Effector memory CD4-positive, alpha-beta T cell (primary cell): ENCODE results near the gene GIGYF1.

Source experiments
- DNase-seq, 3 donors: peaks; one replicate each; pipeline ENCODE4 v3.0.0-alpha.2; 2020
- H3K27ac ChIP-seq: 2 replicates; pipeline ENCODE4 v1.7.0; 2013; ENCODE audit warnings: mild to moderate bottlenecking, low read length, moderate library complexity; ENCODE audit not compliant: insufficient read depth, poor library complexity, severe bottlenecking
- H3K27me3 ChIP-seq: replicated peaks from 2 replicates; pipeline ENCODE4 v1.7.0; 2013; ENCODE audit warnings: mild to moderate bottlenecking, low read length; ENCODE audit not compliant: insufficient read depth, control insufficient read depth, poor library complexity, severe bottlenecking
- H3K36me3 ChIP-seq: 2 replicates; pipeline ENCODE4 v1.7.0; 2013; ENCODE audit warnings: mild to moderate bottlenecking, low read length, moderate library complexity; ENCODE audit not compliant: control insufficient read depth, insufficient read depth
- H3K4me1 ChIP-seq: 2 replicates; pipeline ENCODE4 v1.7.0; 2013; ENCODE audit warnings: low read length, mild to moderate bottlenecking; ENCODE audit not compliant: control insufficient read depth, insufficient read depth, poor library complexity, severe bottlenecking
- H3K4me3 ChIP-seq: 2 replicates; pipeline ENCODE4 v1.7.0; 2013; ENCODE audit warnings: low read length, low read depth, mild to moderate bottlenecking; ENCODE audit not compliant: insufficient read depth, poor library complexity, severe bottlenecking
- H3K9me3 ChIP-seq: 2 replicates; pipeline ENCODE4 v1.7.0; 2013; ENCODE audit warnings: mild to moderate bottlenecking, low read length, moderate library complexity; ENCODE audit not compliant: control insufficient read depth

GIGYF1 gene

DNA sequence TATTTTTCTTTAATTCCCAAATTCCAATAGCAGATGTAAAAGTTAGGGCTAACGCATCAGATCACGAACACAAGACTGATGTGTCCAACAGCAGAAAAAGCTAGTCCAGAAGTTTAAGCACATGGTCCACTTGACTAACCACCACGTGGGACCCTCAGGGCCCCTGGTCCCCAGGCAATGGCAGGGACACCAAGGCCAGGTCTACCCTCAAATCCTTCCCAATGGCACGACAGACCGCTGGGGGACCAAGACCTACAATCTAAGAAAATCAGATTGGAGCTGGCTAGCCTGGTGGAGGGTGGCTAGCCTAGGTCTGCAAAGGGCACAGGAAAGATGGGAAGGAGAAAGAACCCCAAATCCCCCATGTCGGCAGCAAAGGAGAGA, 1.5 kb downstream of the GIGYF1 start:
- Histone ChIP-seq H3K27ac (no peak overlapping the region), H3K4me3 (peak overlapping the region; percentile 68), H3K9me3 (no peaks in the 10 kb centered on the region), H3K27me3 (no peaks in the 10 kb centered on the region), H3K4me1 (peaks cover 23% of the 10 kb centered on the region), H3K36me3 (peaks cover 13% of the 10 kb centered on the region)
- DNase-seq = no peak

DNA sequence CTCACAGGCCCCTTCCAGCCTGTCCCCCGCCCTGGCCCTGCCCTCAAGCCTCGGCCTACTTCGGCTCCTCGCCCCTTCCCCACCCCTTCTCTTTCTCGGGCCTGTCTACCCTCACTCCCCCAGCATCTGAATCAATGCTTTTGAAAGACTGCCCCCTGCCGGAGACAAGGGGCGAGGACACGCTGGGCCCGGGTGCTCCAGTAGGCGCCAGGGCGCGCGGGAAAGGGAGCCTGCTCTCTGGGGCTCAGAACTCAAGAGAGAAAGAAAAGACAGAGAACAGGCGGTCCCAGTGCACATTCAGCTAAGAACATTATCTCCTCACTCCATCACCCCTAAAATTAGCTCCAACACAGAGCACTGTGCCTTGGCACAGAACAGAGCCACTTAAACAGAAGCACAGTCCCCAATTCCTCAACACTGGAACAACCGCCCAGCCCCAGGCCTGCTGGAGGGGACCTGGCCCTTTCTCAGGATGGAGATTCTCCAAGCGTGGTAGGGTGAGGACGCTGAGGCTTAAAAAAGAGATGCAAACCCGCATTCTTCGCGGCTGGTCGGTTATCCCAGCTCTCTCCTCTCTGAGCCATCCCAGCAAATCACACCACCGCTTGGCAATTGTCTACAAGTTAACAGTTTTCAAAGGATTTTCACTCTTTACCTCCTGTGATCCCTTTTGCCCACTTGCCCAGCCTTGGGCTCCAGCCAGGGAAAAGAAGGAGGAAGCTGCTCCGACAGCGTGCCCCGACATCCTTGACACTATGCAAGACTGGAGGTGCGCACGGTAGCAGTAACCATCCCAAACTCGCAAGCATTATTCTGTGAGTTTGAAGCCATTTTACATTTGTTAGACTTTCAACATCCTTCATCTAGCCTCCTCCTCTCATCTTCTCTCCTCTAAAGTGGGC, 2.1 kb downstream of the GIGYF1 start:
- H3K27ac ChIP-seq = no peak overlapping the region
- H3K4me3 ChIP-seq = no peak overlapping the region

DNA sequence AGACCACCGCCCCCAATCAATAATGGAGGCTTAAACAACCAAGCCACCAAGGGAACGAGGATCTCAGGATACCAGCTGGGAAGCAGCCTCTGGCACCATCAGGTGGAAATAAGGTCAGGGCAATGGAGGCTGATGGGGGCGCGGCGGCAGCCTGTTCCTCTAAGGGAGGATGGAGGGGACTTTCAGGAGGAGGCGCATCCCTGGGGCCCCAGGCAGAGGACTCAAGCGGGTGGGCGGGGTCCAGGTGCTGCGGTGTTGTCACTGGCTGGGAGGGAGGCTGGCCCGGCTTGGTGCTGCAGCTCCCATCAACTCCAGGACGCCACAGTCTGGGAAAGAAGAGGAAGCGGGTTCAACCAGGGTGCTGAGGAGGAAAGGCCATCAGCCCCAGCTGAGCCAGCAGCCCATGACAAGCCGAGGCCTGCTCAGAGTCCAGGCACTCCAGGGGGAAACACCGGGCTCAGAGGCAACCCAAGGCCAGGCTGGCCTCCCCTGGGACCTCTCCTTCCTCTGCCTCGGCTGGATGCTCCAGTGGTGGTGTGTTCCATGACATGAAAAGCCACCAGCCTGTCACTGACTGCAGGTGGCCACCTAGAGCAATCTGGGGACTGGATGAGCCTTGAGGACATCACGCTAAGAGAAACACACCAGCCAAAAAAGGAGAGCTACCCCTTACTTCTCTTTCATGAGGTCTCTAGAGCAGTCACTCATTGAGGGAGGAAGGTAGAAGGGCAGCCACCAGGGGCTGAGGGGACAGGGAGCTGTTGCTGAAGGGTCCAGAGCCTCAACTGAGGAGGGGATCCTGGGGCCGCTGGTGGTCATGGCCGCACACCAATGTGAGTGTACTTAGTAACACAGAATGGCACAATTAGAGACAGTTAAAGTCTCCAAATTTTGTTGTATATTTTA, 4.6 kb downstream of the GIGYF1 start:
- H3K27me3 ChIP-seq = no peaks in the 10 kb centered on the region
- DNase-seq = no peak
- H3K27ac ChIP-seq = no peak overlapping the region
- no peaks in the 10 kb centered on the region for H3K9me3 ChIP-seq
- H3K4me3 ChIP-seq = no peak overlapping the region
- H3K36me3 ChIP-seq = peaks cover 44% of the 10 kb centered on the region
- peaks cover 23% of the 10 kb centered on the region for H3K4me1 ChIP-seq

More for the DNA sequence above, 2.1 kb downstream of the GIGYF1 start:
- Histone ChIP-seq H3K9me3 (no peaks in the 10 kb centered on the region), H3K4me1 (peaks cover 23% of the 10 kb centered on the region), H3K27me3 (no peaks in the 10 kb centered on the region), H3K36me3 (peaks cover 19% of the 10 kb centered on the region)
- peak; percentile 57 to 70 (median 61) for DNase-seq

DNA sequence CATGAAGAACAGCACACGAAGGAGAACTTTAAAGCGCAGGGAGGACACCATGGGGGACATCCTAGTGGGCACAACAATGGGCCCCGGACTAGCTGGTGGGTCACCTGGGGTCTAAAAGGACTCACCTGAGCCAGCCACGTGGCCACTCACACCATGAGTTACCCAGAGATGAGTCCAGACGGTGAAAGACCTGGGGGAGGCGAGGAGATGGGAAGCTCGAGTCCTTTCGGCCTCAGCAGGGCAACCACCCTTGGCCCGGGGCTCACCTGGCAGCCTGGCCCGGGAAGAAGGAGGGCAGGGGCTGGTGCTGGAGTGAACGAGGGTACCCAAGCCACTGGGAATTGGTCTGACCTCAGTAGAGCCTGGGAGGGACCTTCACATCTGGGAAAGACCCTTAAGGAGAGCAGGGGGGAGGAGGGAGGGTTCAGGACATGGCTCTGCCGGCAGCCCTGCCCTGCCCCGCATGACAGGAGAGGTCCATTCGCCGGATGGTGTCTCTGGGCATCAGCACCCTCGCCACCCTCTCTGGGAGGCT, 5.7 kb downstream of the GIGYF1 start:
- Histone ChIP-seq H3K4me1 (peaks cover 23% of the 10 kb centered on the region), H3K27ac (peak overlapping the region; percentile 16), H3K36me3 (peaks cover 54% of the 10 kb centered on the region), H3K9me3 (no peaks in the 10 kb centered on the region), H3K27me3 (no peaks in the 10 kb centered on the region), H3K4me3 (no peak overlapping the region)
- DNase-seq = no peak

DNA sequence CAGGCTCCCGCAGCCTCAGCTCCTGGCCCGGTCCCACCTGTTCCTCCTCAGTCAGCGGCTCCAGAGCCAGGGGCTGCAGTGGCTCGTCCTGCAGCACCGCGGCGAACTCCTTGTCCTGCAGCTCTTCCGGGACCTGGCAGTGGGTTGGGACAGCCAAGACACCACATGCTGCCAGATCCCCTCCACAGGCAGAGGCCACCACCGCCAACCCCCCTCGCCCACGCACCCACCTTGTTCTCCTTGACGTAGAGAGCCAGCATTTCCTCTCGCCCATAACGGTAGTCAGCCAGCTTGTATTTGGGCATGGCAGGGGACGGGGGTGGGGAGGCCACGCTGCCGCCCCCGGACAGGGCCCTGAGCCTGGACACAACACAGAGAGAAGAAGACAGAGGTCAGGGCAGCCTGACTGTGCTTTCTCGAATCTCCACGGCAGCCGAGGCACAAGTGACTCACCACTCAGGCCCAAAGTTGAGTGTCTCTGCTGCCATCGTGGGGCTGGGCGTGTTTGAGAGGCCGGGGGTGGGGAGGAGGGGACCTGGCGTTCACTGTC, 6.2 kb downstream of the GIGYF1 start:
- Histone ChIP-seq H3K27ac (no peak overlapping the region), H3K4me1 (peaks cover 19% of the 10 kb centered on the region), H3K9me3 (no peaks in the 10 kb centered on the region), H3K4me3 (no peak overlapping the region), H3K36me3 (peaks cover 60% of the 10 kb centered on the region), H3K27me3 (no peaks in the 10 kb centered on the region)
- DNase-seq = no peak

DNA sequence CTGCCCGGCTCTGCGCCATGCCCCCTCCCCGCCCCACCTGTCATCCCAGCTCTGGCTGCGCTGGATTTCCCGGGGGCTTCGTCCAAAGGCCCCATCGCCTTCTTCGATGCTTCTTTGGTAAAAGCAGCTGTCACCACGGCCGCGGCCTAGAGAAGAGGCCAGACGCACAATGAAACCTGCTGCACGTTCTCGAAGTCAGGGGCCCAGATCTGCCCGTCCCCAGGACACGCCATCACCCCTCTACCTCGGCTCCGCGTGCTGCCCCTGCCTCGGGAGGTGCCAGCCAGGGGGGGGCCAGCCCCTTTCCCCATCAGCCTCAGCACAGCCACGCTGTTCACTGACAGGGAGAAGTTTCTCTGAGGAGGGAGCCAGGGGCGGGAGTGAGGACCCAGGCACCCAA, 6.8 kb downstream of the GIGYF1 start:
- Histone ChIP-seq H3K27me3 (no peaks in the 10 kb centered on the region), H3K4me3 (no peak overlapping the region), H3K36me3 (peaks cover 64% of the 10 kb centered on the region), H3K27ac (no peak overlapping the region), H3K4me1 (peaks cover 13% of the 10 kb centered on the region), H3K9me3 (no peaks in the 10 kb centered on the region)
- DNase-seq = no peak

DNA sequence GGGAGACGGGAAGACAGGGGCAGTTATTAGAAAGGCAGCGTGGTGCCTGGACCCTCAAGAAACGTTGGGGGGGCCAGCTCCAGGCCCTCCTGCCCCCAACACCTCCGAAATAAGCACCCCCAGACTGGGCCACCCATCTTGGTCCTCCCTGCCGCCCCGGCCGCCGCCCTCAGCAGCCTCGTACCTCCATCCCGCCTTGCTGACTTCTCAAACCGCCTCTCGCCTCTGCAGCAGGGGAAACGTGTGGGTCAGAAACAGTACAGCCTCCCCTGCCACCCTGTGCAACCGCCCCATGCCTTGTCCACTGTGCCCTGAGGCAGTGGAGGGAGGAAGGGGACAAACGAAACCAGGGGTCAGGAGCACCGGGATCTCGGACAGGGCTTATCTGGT, 7.2 kb downstream of the GIGYF1 start:
- no peak for DNase-seq
- no peak overlapping the region for H3K4me3 ChIP-seq
- peaks cover 68% of the 10 kb centered on the region for H3K36me3 ChIP-seq
- peaks cover 9% of the 10 kb centered on the region for H3K4me1 ChIP-seq
- H3K9me3 ChIP-seq = no peaks in the 10 kb centered on the region
- no peak overlapping the region for H3K27ac ChIP-seq
- no peaks in the 10 kb centered on the region for H3K27me3 ChIP-seq

DNA sequence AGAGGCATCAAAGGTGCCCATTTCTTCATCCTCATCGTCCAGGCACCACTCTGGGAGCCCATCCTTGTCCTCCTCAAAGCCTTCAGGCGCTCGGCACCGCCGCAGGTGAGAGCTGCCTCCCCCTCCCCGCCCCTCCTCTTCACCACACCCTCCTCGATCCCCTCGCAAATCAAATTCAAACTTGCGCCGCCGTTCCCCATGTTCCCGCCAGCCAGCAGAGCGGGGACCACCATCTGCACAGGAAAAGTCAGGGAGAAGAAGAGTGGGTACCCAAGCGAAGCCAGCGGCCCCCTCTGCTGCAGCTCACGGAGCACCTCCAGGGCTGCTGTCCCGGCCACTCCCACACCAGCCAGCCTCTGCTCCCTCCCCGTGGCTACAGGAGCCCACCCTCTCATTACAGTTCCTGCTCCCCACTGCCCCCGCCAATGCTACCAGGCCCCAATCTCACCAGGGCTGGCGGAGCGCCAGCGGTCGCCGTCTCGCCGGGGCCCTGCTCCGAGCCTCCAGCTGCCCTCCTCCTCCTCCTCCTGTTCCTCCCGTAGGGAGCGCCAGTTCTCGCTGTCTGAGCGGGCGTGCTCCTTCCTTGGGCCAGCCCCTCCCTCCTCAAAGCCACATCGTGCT, 7.7 kb downstream of the GIGYF1 start:
- no peak overlapping the region for H3K4me3 ChIP-seq
- no peak overlapping the region for H3K27ac ChIP-seq
- no peak for DNase-seq
- H3K27me3 ChIP-seq = no peaks in the 10 kb centered on the region
- peaks cover 71% of the 10 kb centered on the region for H3K36me3 ChIP-seq
- H3K4me1 ChIP-seq = peaks cover 9% of the 10 kb centered on the region
- H3K9me3 ChIP-seq = no peaks in the 10 kb centered on the region

DNA sequence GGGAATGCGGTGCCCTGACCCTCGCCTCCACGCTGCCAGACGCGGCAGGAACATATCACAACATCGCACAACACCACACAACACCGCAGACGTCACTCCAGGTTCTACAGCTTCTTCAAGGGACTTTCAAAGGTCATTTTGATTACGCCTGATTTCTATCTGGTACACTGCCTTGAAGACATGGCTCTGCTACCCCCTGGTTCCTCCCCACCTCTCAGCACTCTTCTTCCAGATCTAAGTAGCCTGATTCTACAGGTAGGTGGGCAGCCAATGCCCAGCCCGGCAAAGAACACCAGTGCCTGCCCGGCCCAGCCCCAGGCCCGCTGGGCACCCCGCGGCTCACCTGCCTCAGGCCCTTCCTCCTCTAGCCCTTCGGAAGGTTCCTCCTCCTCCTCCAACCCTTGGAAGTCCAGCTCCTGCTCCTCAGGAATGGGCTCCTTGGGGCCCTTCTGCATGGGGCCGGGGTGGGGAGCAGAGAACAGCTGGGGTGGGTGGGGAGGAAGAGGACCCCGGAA, 8.4 kb downstream of the GIGYF1 start:
- no peaks in the 10 kb centered on the region for H3K9me3 ChIP-seq
- H3K27ac ChIP-seq = no peak overlapping the region
- DNase-seq = no peak
- H3K4me1 ChIP-seq = peaks cover 11% of the 10 kb centered on the region
- H3K36me3 ChIP-seq = peaks cover 71% of the 10 kb centered on the region
- H3K27me3 ChIP-seq = no peaks in the 10 kb centered on the region
- H3K4me3 ChIP-seq = no peak overlapping the region
